HG03432 (cell line): ENCODE results near the gene DENND1A.
"Not testable (repeated sequence)": the region's sequence is repeated elsewhere in the genome, so short reads cannot be mapped to it uniquely, and the experiment has no call there.

Source experiments
- ATAC-seq: cut with Tn5 transposase; IDR thresholded peaks from one replicate; pipeline ENCODE4 v1.9.1; 2021; ENCODE audit warnings: mild to moderate bottlenecking, moderate library complexity; ENCODE audit not compliant: unreplicated experiment

DENND1A gene

GRCh38 chr9:123923377-123923776 lies 6.5 kb downstream of the DENND1A start:
- no peak for ATAC-seq

GRCh38 chr9:123922911-123923310 lies 7.0 kb downstream of the DENND1A start:
- no peak for ATAC-seq

GRCh38 chr9:123922431-123922830 lies 7.5 kb downstream of the DENND1A start:
- no peak for ATAC-seq

GRCh38 chr9:123914517-123915196 lies 15.3 kb downstream of the DENND1A start:
- no peak for ATAC-seq

- ATAC-seq, result no peak
These were observed 17.6 kb downstream of the DENND1A start for GRCh38 chr9:123912167-123912897.

GRCh38 chr9:123911024-123911423 lies 18.9 kb downstream of the DENND1A start:
- ATAC-seq, result no peak

- not testable (repeated sequence) for ATAC-seq
These were observed 20.7 kb downstream of the DENND1A start for GRCh38 chr9:123909192-123909591.

GRCh38 chr9:123903550-123903949 lies 26.4 kb downstream of the DENND1A start:
- not testable (repeated sequence) for ATAC-seq

GRCh38 chr9:123894822-123895221 lies 35.1 kb downstream of the DENND1A start:
- no peak for ATAC-seq

- no peak for ATAC-seq
These were observed 36.0 kb downstream of the DENND1A start for GRCh38 chr9:123893831-123894460.

GRCh38 chr9:123893115-123893514 lies 36.8 kb downstream of the DENND1A start:
- ATAC-seq, result no peak

- no peak for ATAC-seq
These were observed 42.1 kb downstream of the DENND1A start for GRCh38 chr9:123887837-123888236.

GRCh38 chr9:123885834-123886233 lies 44.1 kb downstream of the DENND1A start:
- not testable (repeated sequence) for ATAC-seq

- ATAC-seq, result no peak
These were observed 46.3 kb downstream of the DENND1A start for GRCh38 chr9:123883634-123884033.

- no peak for ATAC-seq
These were observed 48.3 kb downstream of the DENND1A start for GRCh38 chr9:123881604-123882003.

GRCh38 chr9:123880420-123880819 lies 49.5 kb downstream of the DENND1A start:
- ATAC-seq, result no peak

- ATAC-seq, result no peak
These were observed 53.2 kb downstream of the DENND1A start for GRCh38 chr9:123876750-123877149.

GRCh38 chr9:123872710-123873109 lies 57.2 kb downstream of the DENND1A start:
- no peak for ATAC-seq

GRCh38 chr9:123871781-123872180 lies 58.1 kb downstream of the DENND1A start:
- no peak for ATAC-seq

- no peak for ATAC-seq
These were observed 61.9 kb downstream of the DENND1A start for GRCh38 chr9:123868002-123868401.

GRCh38 chr9:123867034-123867433 lies 62.9 kb downstream of the DENND1A start:
- no peak for ATAC-seq

- ATAC-seq, result no peak
These were observed 63.4 kb downstream of the DENND1A start for GRCh38 chr9:123866497-123866896.
